Astrocyte of the cerebellum (primary cell): ENCODE data around the gene DCLK2.

Source experiments
- DNase-seq: peaks from one replicate; pipeline ENCODE4 v3.0.0-alpha.2; 2011; ENCODE audit warnings: low read depth
- H3K4me3 ChIP-seq: 2 replicates; pipeline ENCODE4 v1.5.1; 2011; ENCODE audit warnings: mild to moderate bottlenecking, low read depth, low read length, moderate library complexity
- CTCF ChIP-seq: IDR thresholded peaks from 2 replicates; pipeline ENCODE4 v1.5.1; 2012; ENCODE audit warnings: low read length, low read depth, moderate library complexity, mild to moderate bottlenecking; ENCODE audit errors: missing control alignments
- in situ Hi-C: cut with HindIII; loops from 2 replicates; pipeline ENCODE4 v1.10.0; 2017; ENCODE audit warnings: low sequenced_read_pairs

DCLK2 gene

GRCh38 chr4:150286656-150287055, 208.4 kb downstream of the DCLK2 start:
- H3K4me3 ChIP-seq, result no peak overlapping the region
- no peak for DNase-seq
- no peak for TF ChIP-seq CTCF
- in situ Hi-C loops, result loop anchor here (25.0 kb wide), 2 partner anchors 301 to 576 kb away; partner anchors contain the start of gene MAB21L2

GRCh38 chr4:150289198-150289597, 211.0 kb downstream of the DCLK2 start:
- TF ChIP-seq CTCF, result no peak
- in situ Hi-C loops, result loop anchor here (25.0 kb wide), 2 partner anchors 298 to 573 kb away; partner anchors contain the start of gene MAB21L2
- no peak for DNase-seq
- no peak overlapping the region for H3K4me3 ChIP-seq

GRCh38 chr4:150289881-150290280, 211.6 kb downstream of the DCLK2 start:
- in situ Hi-C loops, result loop anchor here (25.0 kb wide), 2 partner anchors 297 to 572 kb away; partner anchors contain the start of gene MAB21L2
- H3K4me3 ChIP-seq, result no peak overlapping the region
- no peak for DNase-seq
- TF ChIP-seq CTCF, result no peak

- in situ Hi-C loops, result loop anchor here (25.0 kb wide), 2 partner anchors 289 to 564 kb away; partner anchors contain the start of gene MAB21L2
- DNase-seq, result peak; percentile 70
- H3K4me3 ChIP-seq, result no peak overlapping the region
- TF ChIP-seq CTCF, result peak; percentile 62
Measured at GRCh38 chr4:150297861-150298474, 219.7 kb downstream of the DCLK2 start.

GRCh38 chr4:150299816-150300215, 221.6 kb downstream of the DCLK2 start:
- no peak overlapping the region for H3K4me3 ChIP-seq
- no peak for DNase-seq

GRCh38 chr4:150302553-150302952, 224.3 kb downstream of the DCLK2 start:
- peak; percentile 96 for DNase-seq
- in situ Hi-C loops, result no loop called here
- H3K4me3 ChIP-seq, result no peak overlapping the region
- TF ChIP-seq CTCF, result no peak

More at GRCh38 chr4:150299816-150300215, 221.6 kb downstream of the DCLK2 start:
- in situ Hi-C loops, result loop anchor here (25.0 kb wide), 2 partner anchors 287 to 562 kb away; partner anchors contain the start of gene MAB21L2
- TF ChIP-seq CTCF, result no peak
